ENCODE measurements around the gene GSTM3.
"Not testable (repeated sequence)": the region's sequence is repeated elsewhere in the genome, so short reads cannot be mapped to it uniquely, and the experiment has no call there.

The GSTM3 gene

GRCh38 chr1:109726728-109727373, 14.0 kb downstream of the GSTM3 start:
- DNase-seq (ENCODE audit: low spot score) = no peak

- DNase-seq (ENCODE audit: low spot score) = no peak
Observed at GRCh38 chr1:109726007-109726406, 14.8 kb downstream of the GSTM3 start.

GRCh38 chr1:109725510-109725909, 15.3 kb downstream of the GSTM3 start:
- DNase-seq (ENCODE audit: low spot score) = no peak

GRCh38 chr1:109724933-109725332, 15.9 kb downstream of the GSTM3 start:
- no peak for DNase-seq (ENCODE audit: low spot score)

GRCh38 chr1:109722908-109723691, 17.7 kb downstream of the GSTM3 start:
- DNase-seq (ENCODE audit: low spot score) = no peak

GRCh38 chr1:109721971-109722370, 18.9 kb downstream of the GSTM3 start:
- no peak for DNase-seq (ENCODE audit: low spot score)

- DNase-seq (ENCODE audit: low spot score) = no peak
Observed at GRCh38 chr1:109721042-109721441, 19.8 kb downstream of the GSTM3 start.

- DNase-seq (ENCODE audit: low spot score) = no peak
Observed at GRCh38 chr1:109719337-109719837, 21.5 kb downstream of the GSTM3 start.

GRCh38 chr1:109718495-109718894, 22.3 kb downstream of the GSTM3 start:
- DNase-seq (ENCODE audit: low spot score) = peak; percentile 8

- DNase-seq (ENCODE audit: low spot score) = no peak
Observed at GRCh38 chr1:109717729-109718128, 23.1 kb downstream of the GSTM3 start.

GRCh38 chr1:109716570-109717090, 24.2 kb downstream of the GSTM3 start:
- DNase-seq (ENCODE audit: low spot score) = no peak

GRCh38 chr1:109716121-109716520, 24.7 kb downstream of the GSTM3 start:
- no peak for DNase-seq (ENCODE audit: low spot score)

- DNase-seq (ENCODE audit: low spot score) = no peak
Observed at GRCh38 chr1:109714661-109715372, 26.0 kb downstream of the GSTM3 start.

GRCh38 chr1:109713636-109714035, 27.2 kb downstream of the GSTM3 start:
- no peak for DNase-seq (ENCODE audit: low spot score)

GRCh38 chr1:109712321-109712864, 28.4 kb downstream of the GSTM3 start:
- no peak for DNase-seq (ENCODE audit: low spot score)

- DNase-seq (ENCODE audit: low spot score) = not testable (repeated sequence)
Observed at GRCh38 chr1:109711593-109712320, 29.1 kb downstream of the GSTM3 start, which contains the start of gene GSTM5. Gene GSTM5, plus strand, starts transcription at chr1:109712251. Its CDS starts 62 bp downstream, at chr1:109712313.

GRCh38 chr1:109709822-109710221, 31.0 kb downstream of the GSTM3 start:
- not testable (repeated sequence) for DNase-seq (ENCODE audit: low spot score)

GRCh38 chr1:109708949-109709348, 31.9 kb downstream of the GSTM3 start:
- not testable (repeated sequence) for DNase-seq (ENCODE audit: low spot score)

GRCh38 chr1:109705411-109705810, 35.4 kb downstream of the GSTM3 start:
- no peak for DNase-seq (ENCODE audit: low spot score)

- DNase-seq (ENCODE audit: low spot score) = no peak
Observed at GRCh38 chr1:109704173-109704572, 36.7 kb downstream of the GSTM3 start.

GRCh38 chr1:109702940-109703339, 37.9 kb downstream of the GSTM3 start:
- DNase-seq (ENCODE audit: low spot score) = not testable (repeated sequence)
